Measurements from ENCODE around the gene ANKK1.

The ANKK1 gene

DNA sequence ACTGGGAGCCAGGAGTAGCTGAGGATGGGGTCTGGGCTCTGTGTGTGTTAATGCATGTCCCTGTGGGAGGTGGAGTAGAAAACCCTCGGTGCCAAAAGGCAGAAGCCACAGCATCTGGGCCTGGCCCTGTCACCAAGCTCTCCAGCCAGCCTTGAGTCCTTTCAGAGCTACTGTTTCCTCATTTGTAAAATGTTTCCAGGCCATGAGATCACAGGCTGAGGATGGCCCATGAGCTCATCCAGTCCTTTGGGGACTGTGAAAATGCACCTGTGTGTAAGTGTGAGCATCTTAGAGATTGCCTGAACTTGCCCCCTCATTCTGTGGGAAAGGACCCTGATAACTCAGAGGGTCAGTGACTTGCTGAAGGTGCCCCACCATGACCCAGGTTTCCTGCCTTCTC is 9.1 kb downstream of the ANKK1 start:
- H3K4me3 Mint-ChIP-seq = no peak overlapping the region

GRCh38 chr11:113397212-113397611 is 9.6 kb downstream of the ANKK1 start:
- ATAC-seq (no peak), DNase-seq (no peak)
- no peaks in the 10 kb centered on the region for H3K4me1 Mint-ChIP-seq
- H3K27ac Mint-ChIP-seq = no peak overlapping the region
- H3K4me3 Mint-ChIP-seq = no peak overlapping the region
- no peaks in the 10 kb centered on the region for H3K9me3 Mint-ChIP-seq
- H3K27me3 Mint-ChIP-seq = no peaks in the 10 kb centered on the region

More for the DNA sequence above, 9.1 kb downstream of the ANKK1 start:
- ATAC-seq = no peak
- Mint-ChIP-seq H3K9me3 (no peaks in the 10 kb centered on the region), H3K27ac (no peak overlapping the region), H3K27me3 (no peaks in the 10 kb centered on the region), H3K4me1 (no peaks in the 10 kb centered on the region)
- DNase-seq = no peak

DNA sequence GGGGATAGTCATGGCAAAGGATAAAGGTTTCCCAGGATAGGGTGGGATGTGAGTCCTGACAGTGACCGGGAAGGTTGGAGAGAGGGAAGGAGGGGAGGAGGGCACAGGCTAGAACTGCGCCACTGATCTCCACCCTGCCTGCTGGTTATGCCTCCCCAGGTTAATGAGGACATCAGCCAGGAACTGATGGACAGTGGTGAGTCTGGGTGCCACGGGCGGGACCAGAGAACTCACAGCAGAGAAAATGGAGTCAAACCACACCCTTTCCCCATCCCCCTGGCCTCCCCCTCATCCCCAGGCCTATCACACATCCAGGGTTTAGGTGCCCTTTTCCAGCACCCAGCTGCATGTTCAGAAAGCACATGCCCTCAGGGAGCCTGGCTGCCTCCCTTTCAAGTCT is 10.2 kb downstream of the ANKK1 start:
- ATAC-seq (no peak), DNase-seq (no peak)
- Mint-ChIP-seq H3K9me3 (no peaks in the 10 kb centered on the region), H3K4me3 (no peak overlapping the region), H3K27me3 (no peaks in the 10 kb centered on the region), H3K4me1 (no peaks in the 10 kb centered on the region), H3K27ac (peak overlapping the region in 1 of 2 donors; percentile 42)

DNA sequence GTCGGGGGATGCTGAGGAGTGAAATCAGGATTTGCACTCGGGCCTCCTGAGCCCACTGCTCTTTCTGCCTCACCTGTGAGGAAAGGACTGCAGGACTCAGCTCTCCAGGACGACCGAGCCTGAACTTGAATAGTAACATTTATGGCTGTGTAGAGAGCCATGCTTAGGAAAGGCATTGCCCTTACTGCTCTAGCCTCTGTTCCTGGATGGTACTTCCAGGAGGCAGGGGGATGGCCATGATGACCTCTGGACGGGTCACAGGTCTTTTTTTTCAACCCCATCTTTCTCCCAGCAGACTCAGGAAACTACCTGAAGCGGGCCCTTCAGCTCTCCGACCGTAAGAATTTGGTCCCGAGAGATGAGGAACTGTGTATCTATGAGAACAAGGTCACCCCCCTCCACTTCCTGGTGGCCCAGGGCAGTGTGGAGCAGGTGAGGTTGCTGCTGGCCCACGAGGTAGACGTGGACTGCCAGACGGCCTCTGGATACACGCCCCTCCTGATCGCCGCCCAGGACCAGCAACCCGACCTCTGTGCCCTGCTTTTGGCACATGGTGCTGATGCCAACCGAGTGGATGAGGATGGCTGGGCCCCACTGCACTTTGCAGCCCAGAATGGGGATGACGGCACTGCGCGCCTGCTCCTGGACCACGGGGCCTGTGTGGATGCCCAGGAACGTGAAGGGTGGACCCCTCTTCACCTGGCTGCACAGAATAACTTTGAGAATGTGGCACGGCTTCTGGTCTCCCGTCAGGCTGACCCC is 11.3 kb downstream of the ANKK1 start:
- no peak for DNase-seq
- peaks cover 5% of the 10 kb centered on the region for H3K27me3 Mint-ChIP-seq
- no peak overlapping the region for H3K27ac Mint-ChIP-seq
- ATAC-seq = no peak
- no peaks in the 10 kb centered on the region for H3K9me3 Mint-ChIP-seq
- H3K4me3 Mint-ChIP-seq = no peak overlapping the region
- no peaks in the 10 kb centered on the region for H3K4me1 Mint-ChIP-seq

DNA sequence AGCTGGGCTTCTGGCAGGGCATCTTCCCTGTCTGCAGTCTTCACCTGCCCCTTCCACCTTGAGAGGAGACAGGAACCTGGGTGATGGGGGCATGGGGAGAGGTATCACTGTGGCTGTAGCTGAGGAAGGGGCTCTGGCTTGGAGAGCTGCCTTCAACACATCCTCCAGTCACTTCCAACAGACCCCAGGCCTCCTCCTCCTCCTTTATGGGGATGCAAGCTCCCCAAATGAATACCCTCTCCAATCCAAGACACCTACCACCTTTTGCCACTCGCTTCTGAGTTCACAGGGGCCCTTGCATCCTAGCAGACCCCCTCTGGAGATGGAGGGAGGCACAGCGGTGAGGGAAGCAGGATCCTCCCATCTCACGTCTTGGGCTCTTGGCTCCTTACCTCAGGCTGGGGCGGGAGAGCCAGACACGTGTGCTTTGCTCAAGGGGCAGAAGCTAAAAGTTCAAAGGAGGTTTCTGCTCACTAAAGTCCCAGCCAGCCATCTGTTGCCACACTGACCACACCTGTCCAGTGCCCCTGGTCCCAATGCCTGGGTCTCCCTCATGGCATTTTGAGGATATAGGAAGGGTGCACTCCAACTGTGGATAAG is 13.2 kb downstream of the ANKK1 start:
- no peak for ATAC-seq
- Mint-ChIP-seq H3K27me3 (peaks cover 7% of the 10 kb centered on the region), H3K4me1 (no peaks in the 10 kb centered on the region), H3K9me3 (no peaks in the 10 kb centered on the region), H3K4me3 (no peak overlapping the region), H3K27ac (no peak overlapping the region)
- no peak for DNase-seq

DNA sequence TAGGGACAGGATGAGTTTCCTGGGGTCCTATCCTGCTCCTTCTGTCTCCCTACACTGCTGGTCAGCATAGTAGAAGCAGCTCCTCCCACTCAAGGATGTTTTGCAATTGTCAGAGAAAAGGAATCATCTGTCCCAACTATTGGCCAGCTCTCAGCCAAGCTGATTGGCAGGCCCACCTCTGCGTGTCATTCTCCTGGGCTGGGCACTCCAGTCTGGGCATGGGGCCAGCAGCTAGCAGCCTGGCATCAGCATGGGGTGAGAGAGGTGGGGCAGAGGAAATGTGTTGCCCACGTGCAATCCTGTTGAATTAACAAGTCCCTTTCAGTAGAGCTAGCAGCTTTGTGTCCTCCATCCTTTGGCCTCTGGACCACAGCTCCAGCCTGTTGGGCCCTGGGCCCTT is 14.1 kb downstream of the ANKK1 start:
- H3K27ac Mint-ChIP-seq = peak overlapping the region in 1 of 2 donors; percentile 56
- H3K27me3 Mint-ChIP-seq = peaks cover 7% of the 10 kb centered on the region
- H3K4me1 Mint-ChIP-seq = no peaks in the 10 kb centered on the region
- H3K4me3 Mint-ChIP-seq = no peak overlapping the region
- no peak for DNase-seq
- H3K9me3 Mint-ChIP-seq = no peaks in the 10 kb centered on the region
- ATAC-seq = no peak

GRCh38 chr11:113404859-113405430 is 17.4 kb downstream of the ANKK1 start:
- DNase-seq = no peak
- Mint-ChIP-seq H3K27me3 (peaks cover 7% of the 10 kb centered on the region), H3K9me3 (no peaks in the 10 kb centered on the region), H3K27ac (peak overlapping the region in 1 of 2 donors; percentile 69), H3K4me1 (no peaks in the 10 kb centered on the region), H3K4me3 (no peak overlapping the region)
- no peak for ATAC-seq

GRCh38 chr11:113405724-113406478 is 18.3 kb downstream of the ANKK1 start:
- Mint-ChIP-seq H3K4me1 (no peaks in the 10 kb centered on the region), H3K4me3 (no peak overlapping the region), H3K27ac (no peak overlapping the region), H3K9me3 (no peaks in the 10 kb centered on the region), H3K27me3 (peaks cover 13% of the 10 kb centered on the region)
- ATAC-seq (no peak), DNase-seq (no peak)

DNA sequence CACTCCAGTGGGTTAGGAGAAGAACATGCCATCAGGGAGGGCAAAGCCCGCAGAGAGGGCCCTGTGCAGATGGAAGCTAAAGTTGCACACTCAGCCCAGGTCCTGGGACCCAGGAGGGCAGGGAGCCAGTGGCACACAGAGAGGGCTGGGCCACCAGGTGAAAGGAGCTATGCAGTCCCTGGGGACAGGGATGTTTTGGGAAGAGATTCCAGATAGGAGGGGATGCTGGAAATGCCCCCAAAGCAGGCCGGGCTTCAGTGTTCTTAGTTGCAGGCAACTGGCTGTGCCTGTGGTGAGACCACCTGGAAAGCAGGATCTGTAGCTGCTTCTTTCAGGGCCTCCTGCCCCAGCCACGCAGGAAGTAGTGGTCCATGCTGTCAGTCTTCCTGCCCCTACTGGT is 19.6 kb downstream of the ANKK1 start:
- no peak for ATAC-seq
- H3K4me1 Mint-ChIP-seq = no peaks in the 10 kb centered on the region
- peaks cover 13% of the 10 kb centered on the region for H3K27me3 Mint-ChIP-seq
- DNase-seq = no peak
- no peak overlapping the region for H3K4me3 Mint-ChIP-seq
- H3K9me3 Mint-ChIP-seq = no peaks in the 10 kb centered on the region
- no peak overlapping the region for H3K27ac Mint-ChIP-seq

GRCh38 chr11:113408206-113408605 is 20.6 kb downstream of the ANKK1 start:
- Mint-ChIP-seq H3K27ac (no peak overlapping the region), H3K27me3 (peaks cover 13% of the 10 kb centered on the region), H3K4me1 (no peaks in the 10 kb centered on the region), H3K9me3 (no peaks in the 10 kb centered on the region), H3K4me3 (no peak overlapping the region)
- ATAC-seq = no peak
- no peak for DNase-seq

DNA sequence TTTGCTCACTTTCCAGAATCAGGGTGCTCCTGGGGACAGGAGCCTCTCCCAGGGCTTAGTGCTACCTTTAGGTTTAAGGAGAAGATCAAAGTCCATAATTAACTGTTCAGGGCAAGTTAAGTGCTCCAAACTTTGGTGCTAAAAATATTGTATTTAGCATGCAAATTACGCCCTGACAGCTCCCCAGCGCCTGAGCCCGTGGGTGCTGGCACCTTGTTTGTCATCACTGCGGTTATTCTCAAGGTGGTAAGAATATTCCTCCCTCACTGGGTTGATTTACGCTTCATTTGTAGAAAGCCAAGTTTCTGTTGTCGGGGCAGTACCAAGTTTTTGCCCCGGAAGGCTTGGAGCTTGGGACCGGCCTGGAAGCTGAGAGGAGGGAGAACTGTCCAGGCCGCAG is 21.3 kb downstream of the ANKK1 start:
- DNase-seq (no peak), ATAC-seq (no peak)
- Mint-ChIP-seq H3K4me1 (no peaks in the 10 kb centered on the region), H3K27me3 (peaks cover 8% of the 10 kb centered on the region), H3K4me3 (no peak overlapping the region), H3K27ac (no peak overlapping the region), H3K9me3 (no peaks in the 10 kb centered on the region)

DNA sequence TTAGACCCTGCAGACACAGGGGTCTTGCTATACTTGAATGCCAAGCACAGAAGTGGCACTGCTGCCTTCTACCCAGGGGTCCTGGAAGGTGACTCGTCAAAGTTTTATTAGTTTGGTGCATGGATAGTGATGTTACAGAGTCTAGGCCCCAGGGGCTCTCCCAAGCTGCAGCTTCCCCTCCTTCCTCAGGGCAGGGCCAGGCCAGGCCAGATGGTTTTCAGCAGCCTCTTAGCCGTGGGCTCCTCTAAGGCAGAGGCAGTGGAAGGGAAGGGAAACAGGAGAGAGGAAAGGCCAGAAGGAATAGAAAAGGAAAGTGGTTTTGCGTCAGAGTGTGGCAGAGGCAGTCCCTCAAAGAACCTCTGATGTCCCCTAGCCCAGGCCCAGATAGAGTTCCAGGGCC is 21.9 kb downstream of the ANKK1 start:
- no peak overlapping the region for H3K4me3 Mint-ChIP-seq
- DNase-seq (no peak), ATAC-seq (no peak)
- no peaks in the 10 kb centered on the region for H3K4me1 Mint-ChIP-seq
- peaks cover 7% of the 10 kb centered on the region for H3K27me3 Mint-ChIP-seq
- no peak overlapping the region for H3K27ac Mint-ChIP-seq
- H3K9me3 Mint-ChIP-seq = no peaks in the 10 kb centered on the region

- Mint-ChIP-seq H3K4me1 (no peaks in the 10 kb centered on the region), H3K4me3 (no peak overlapping the region), H3K27ac (no peak overlapping the region), H3K27me3 (peaks cover 7% of the 10 kb centered on the region), H3K9me3 (no peaks in the 10 kb centered on the region)
- ATAC-seq (peak; percentile 11), DNase-seq (no peak)
Observed at GRCh38 chr11:113410414-113411135, 23.0 kb downstream of the ANKK1 start.

- ATAC-seq = no peak
- no peak for DNase-seq
- Mint-ChIP-seq H3K4me3 (no peak overlapping the region), H3K27me3 (peaks cover 7% of the 10 kb centered on the region), H3K27ac (no peak overlapping the region), H3K9me3 (no peaks in the 10 kb centered on the region), H3K4me1 (no peaks in the 10 kb centered on the region)
Observed at GRCh38 chr11:113411536-113411935, 24.0 kb downstream of the ANKK1 start.

GRCh38 chr11:113412675-113413074 is 25.1 kb downstream of the ANKK1 start:
- no peaks in the 10 kb centered on the region for H3K9me3 Mint-ChIP-seq
- no peak overlapping the region for H3K4me3 Mint-ChIP-seq
- ATAC-seq (no peak), DNase-seq (no peak)
- no peak overlapping the region for H3K27ac Mint-ChIP-seq
- peaks cover 7% of the 10 kb centered on the region for H3K27me3 Mint-ChIP-seq
- no peaks in the 10 kb centered on the region for H3K4me1 Mint-ChIP-seq
